VCaP (cell line): ENCODE results near the gene TCP1.
A peak's percentile ranks its signal among the peaks of the same experiment; 100 is the strongest.

ENCODE experiments used
- H3K27ac ChIP-seq: fragments of 450-650 bp; 2 replicates; pipeline ENCODE4 v1.5.1; 2017
- TF ChIP-seq, protein P1 (sequence below): fragments of 450-650 bp; conservative IDR thresholded peaks from 2 replicates; pipeline ENCODE4 v1.5.1; 2017; ENCODE audit warnings: mild to moderate bottlenecking, moderate library complexity

Gene TCP1

GRCh38 chr6:159761873-159762680 lies 27.3 kb downstream of the TCP1 start, which contains the start of gene ACAT2:
Gene ACAT2 (plus strand): TSS chr6:159762045. CDS start chr6:159762088, 43 bp downstream.
- peak within 1 kb of the TSS; percentile 94 for H3K27ac ChIP-seq

DNA sequence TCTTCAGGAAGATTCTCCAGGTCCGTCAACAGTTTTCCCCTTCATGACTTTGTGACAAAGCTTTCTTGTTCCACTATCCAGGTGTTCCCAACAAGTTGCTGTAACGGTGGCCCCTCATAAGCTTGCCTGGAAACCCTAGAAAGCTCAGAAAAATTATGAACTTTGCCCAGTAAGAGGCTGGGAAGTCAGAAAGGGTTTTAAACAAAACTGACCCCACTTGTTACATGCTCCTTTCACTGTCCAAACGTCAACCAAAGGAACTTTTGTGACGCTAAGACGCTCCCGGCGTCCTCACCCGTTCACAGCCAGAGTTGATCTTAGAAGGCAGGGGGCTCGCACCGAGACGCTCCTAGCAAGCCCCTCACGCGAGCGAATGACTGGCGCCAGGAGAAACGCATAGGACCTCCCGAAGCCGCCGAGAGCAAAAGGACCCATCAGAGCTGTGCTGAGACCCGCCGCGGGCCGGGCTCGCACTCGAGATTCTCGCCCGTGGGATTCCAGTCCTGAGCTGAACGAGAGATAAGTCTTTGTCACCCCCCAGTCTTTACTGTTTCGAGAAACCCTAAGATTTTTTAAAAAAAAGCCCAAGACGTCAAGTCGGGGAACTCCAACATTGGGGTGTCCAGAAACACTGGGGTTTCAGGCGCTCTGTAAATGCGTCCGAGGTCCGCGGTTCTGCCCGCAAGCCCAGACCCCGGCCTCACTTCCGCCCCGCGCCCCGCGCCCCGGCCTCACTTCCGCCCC lies 28.1 kb downstream of the TCP1 start:
- TF ChIP-seq, protein P1, sequence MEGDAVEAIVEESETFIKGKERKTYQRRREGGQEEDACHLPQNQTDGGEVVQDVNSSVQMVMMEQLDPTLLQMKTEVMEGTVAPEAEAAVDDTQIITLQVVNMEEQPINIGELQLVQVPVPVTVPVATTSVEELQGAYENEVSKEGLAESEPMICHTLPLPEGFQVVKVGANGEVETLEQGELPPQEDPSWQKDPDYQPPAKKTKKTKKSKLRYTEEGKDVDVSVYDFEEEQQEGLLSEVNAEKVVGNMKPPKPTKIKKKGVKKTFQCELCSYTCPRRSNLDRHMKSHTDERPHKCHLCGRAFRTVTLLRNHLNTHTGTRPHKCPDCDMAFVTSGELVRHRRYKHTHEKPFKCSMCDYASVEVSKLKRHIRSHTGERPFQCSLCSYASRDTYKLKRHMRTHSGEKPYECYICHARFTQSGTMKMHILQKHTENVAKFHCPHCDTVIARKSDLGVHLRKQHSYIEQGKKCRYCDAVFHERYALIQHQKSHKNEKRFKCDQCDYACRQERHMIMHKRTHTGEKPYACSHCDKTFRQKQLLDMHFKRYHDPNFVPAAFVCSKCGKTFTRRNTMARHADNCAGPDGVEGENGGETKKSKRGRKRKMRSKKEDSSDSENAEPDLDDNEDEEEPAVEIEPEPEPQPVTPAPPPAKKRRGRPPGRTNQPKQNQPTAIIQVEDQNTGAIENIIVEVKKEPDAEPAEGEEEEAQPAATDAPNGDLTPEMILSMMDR: no peak
- H3K27ac ChIP-seq: peak overlapping the region; percentile 94

More at GRCh38 chr6:159761873-159762680, 27.3 kb downstream of the TCP1 start, which contains the start of gene ACAT2:
- TF ChIP-seq, protein P1: no peak

- TF ChIP-seq, protein P1: no peak
- peak overlapping the region; percentile 94 for H3K27ac ChIP-seq
Measured at GRCh38 chr6:159760602-159761057, 28.8 kb downstream of the TCP1 start.

- TF ChIP-seq, protein P1: no peak
- peak overlapping the region; percentile 94 for H3K27ac ChIP-seq
Measured at GRCh38 chr6:159759645-159760044, 29.8 kb downstream of the TCP1 start.

- peak overlapping the region; percentile 14 for H3K27ac ChIP-seq
- TF ChIP-seq, protein P1: no peak
Measured at GRCh38 chr6:159758031-159759001, 31.1 kb downstream of the TCP1 start.

GRCh38 chr6:159756508-159756907 lies 32.9 kb downstream of the TCP1 start:
- TF ChIP-seq, protein P1: no peak

More at GRCh38 chr6:159756508-159756907, 32.9 kb downstream of the TCP1 start:
- peak overlapping the region; percentile 79; the same call in 1 of the 2 replicates for H3K27ac ChIP-seq
